Measurements from ENCODE around the gene CCNK.

The CCNK gene

GRCh38 chr14:99518441-99519346 lies 37.5 kb downstream of the CCNK start:
- H3K4me3 ChIP-seq (ENCODE audit: insufficient read depth, low read depth, low read length, poor library complexity, severe bottlenecking), result no peak overlapping the region
- no peaks in the 10 kb centered on the region for H3K9me3 ChIP-seq (ENCODE audit: control insufficient read depth, low read length)
- H3K27ac ChIP-seq (ENCODE audit: insufficient read depth, low read length, poor library complexity, severe bottlenecking), result no peak overlapping the region
- H3K27me3 ChIP-seq (replicated peaks; ENCODE audit: control insufficient read depth, insufficient read depth, low read length, poor library complexity, severe bottlenecking), result no peaks in the 10 kb centered on the region
- no peaks in the 10 kb centered on the region for H3K36me3 ChIP-seq (ENCODE audit: control insufficient read depth, insufficient read depth, low read length)
- peak; percentile 60 to 74 (median 67) for DNase-seq
- no peaks in the 10 kb centered on the region for H3K4me1 ChIP-seq (ENCODE audit: control insufficient read depth, insufficient read depth, low read length, poor library complexity, severe bottlenecking)

- Histone ChIP-seq H3K4me1 (ENCODE audit: control insufficient read depth, insufficient read depth, low read length, poor library complexity, severe bottlenecking) (no peaks in the 10 kb centered on the region), H3K36me3 (ENCODE audit: control insufficient read depth, insufficient read depth, low read length) (no peaks in the 10 kb centered on the region), H3K27ac (ENCODE audit: insufficient read depth, low read length, poor library complexity, severe bottlenecking) (no peak overlapping the region), H3K9me3 (ENCODE audit: control insufficient read depth, low read length) (no peaks in the 10 kb centered on the region), H3K27me3 (replicated peaks; ENCODE audit: control insufficient read depth, insufficient read depth, low read length, poor library complexity, severe bottlenecking) (no peaks in the 10 kb centered on the region), H3K4me3 (ENCODE audit: insufficient read depth, low read depth, low read length, poor library complexity, severe bottlenecking) (no peak overlapping the region)
- DNase-seq, result no peak
These were observed 38.2 kb downstream of the CCNK start for GRCh38 chr14:99519347-99519881.

- no peak overlapping the region for H3K27ac ChIP-seq (ENCODE audit: insufficient read depth, low read length, poor library complexity, severe bottlenecking)
- no peaks in the 10 kb centered on the region for H3K9me3 ChIP-seq (ENCODE audit: control insufficient read depth, low read length)
- DNase-seq, result no peak
- no peak overlapping the region for H3K4me3 ChIP-seq (ENCODE audit: insufficient read depth, low read depth, low read length, poor library complexity, severe bottlenecking)
- H3K27me3 ChIP-seq (replicated peaks; ENCODE audit: control insufficient read depth, insufficient read depth, low read length, poor library complexity, severe bottlenecking), result no peaks in the 10 kb centered on the region
- peaks cover 5% of the 10 kb centered on the region for H3K4me1 ChIP-seq (ENCODE audit: control insufficient read depth, insufficient read depth, low read length, poor library complexity, severe bottlenecking)
- H3K36me3 ChIP-seq (ENCODE audit: control insufficient read depth, insufficient read depth, low read length), result no peaks in the 10 kb centered on the region
These were observed 38.8 kb downstream of the CCNK start for GRCh38 chr14:99519931-99520421.

- Histone ChIP-seq H3K27me3 (replicated peaks; ENCODE audit: control insufficient read depth, insufficient read depth, low read length, poor library complexity, severe bottlenecking) (no peaks in the 10 kb centered on the region), H3K4me1 (ENCODE audit: control insufficient read depth, insufficient read depth, low read length, poor library complexity, severe bottlenecking) (peaks cover 11% of the 10 kb centered on the region), H3K9me3 (ENCODE audit: control insufficient read depth, low read length) (no peaks in the 10 kb centered on the region), H3K4me3 (ENCODE audit: insufficient read depth, low read depth, low read length, poor library complexity, severe bottlenecking) (no peak overlapping the region), H3K36me3 (ENCODE audit: control insufficient read depth, insufficient read depth, low read length) (no peaks in the 10 kb centered on the region), H3K27ac (ENCODE audit: insufficient read depth, low read length, poor library complexity, severe bottlenecking) (no peak overlapping the region)
- DNase-seq, result no peak
These were observed 39.4 kb downstream of the CCNK start for GRCh38 chr14:99520571-99521081.

- H3K27me3 ChIP-seq (replicated peaks; ENCODE audit: control insufficient read depth, insufficient read depth, low read length, poor library complexity, severe bottlenecking), result no peaks in the 10 kb centered on the region
- no peaks in the 10 kb centered on the region for H3K9me3 ChIP-seq (ENCODE audit: control insufficient read depth, low read length)
- peaks cover 16% of the 10 kb centered on the region for H3K4me1 ChIP-seq (ENCODE audit: control insufficient read depth, insufficient read depth, low read length, poor library complexity, severe bottlenecking)
- no peaks in the 10 kb centered on the region for H3K36me3 ChIP-seq (ENCODE audit: control insufficient read depth, insufficient read depth, low read length)
- no peak overlapping the region for H3K4me3 ChIP-seq (ENCODE audit: insufficient read depth, low read depth, low read length, poor library complexity, severe bottlenecking)
- no peak overlapping the region for H3K27ac ChIP-seq (ENCODE audit: insufficient read depth, low read length, poor library complexity, severe bottlenecking)
- DNase-seq, result no peak
These were observed 40.2 kb downstream of the CCNK start for GRCh38 chr14:99521176-99522024.

GRCh38 chr14:99522025-99522401 lies 40.8 kb downstream of the CCNK start:
- Histone ChIP-seq H3K4me1 (ENCODE audit: control insufficient read depth, insufficient read depth, low read length, poor library complexity, severe bottlenecking) (peaks cover 16% of the 10 kb centered on the region), H3K27ac (ENCODE audit: insufficient read depth, low read length, poor library complexity, severe bottlenecking) (no peak overlapping the region), H3K4me3 (ENCODE audit: insufficient read depth, low read depth, low read length, poor library complexity, severe bottlenecking) (no peak overlapping the region), H3K27me3 (replicated peaks; ENCODE audit: control insufficient read depth, insufficient read depth, low read length, poor library complexity, severe bottlenecking) (no peaks in the 10 kb centered on the region), H3K36me3 (ENCODE audit: control insufficient read depth, insufficient read depth, low read length) (no peaks in the 10 kb centered on the region), H3K9me3 (ENCODE audit: control insufficient read depth, low read length) (no peaks in the 10 kb centered on the region)
- no peak for DNase-seq

- Histone ChIP-seq H3K27ac (ENCODE audit: insufficient read depth, low read length, poor library complexity, severe bottlenecking) (no peak overlapping the region), H3K4me3 (ENCODE audit: insufficient read depth, low read depth, low read length, poor library complexity, severe bottlenecking) (no peak overlapping the region), H3K9me3 (ENCODE audit: control insufficient read depth, low read length) (no peaks in the 10 kb centered on the region), H3K36me3 (ENCODE audit: control insufficient read depth, insufficient read depth, low read length) (no peaks in the 10 kb centered on the region), H3K4me1 (ENCODE audit: control insufficient read depth, insufficient read depth, low read length, poor library complexity, severe bottlenecking) (peaks cover 16% of the 10 kb centered on the region), H3K27me3 (replicated peaks; ENCODE audit: control insufficient read depth, insufficient read depth, low read length, poor library complexity, severe bottlenecking) (no peaks in the 10 kb centered on the region)
- no peak for DNase-seq
These were observed 41.3 kb downstream of the CCNK start for GRCh38 chr14:99522457-99522891.

- no peak for DNase-seq
These were observed 41.9 kb downstream of the CCNK start for GRCh38 chr14:99522934-99523703.

GRCh38 chr14:99523704-99524055 lies 42.5 kb downstream of the CCNK start:
- DNase-seq, result no peak
- Histone ChIP-seq H3K36me3 (ENCODE audit: control insufficient read depth, insufficient read depth, low read length) (no peaks in the 10 kb centered on the region), H3K9me3 (ENCODE audit: control insufficient read depth, low read length) (no peaks in the 10 kb centered on the region)

More at GRCh38 chr14:99522934-99523703, 41.9 kb downstream of the CCNK start:
- H3K27ac ChIP-seq (ENCODE audit: insufficient read depth, low read length, poor library complexity, severe bottlenecking), result no peak overlapping the region
- H3K9me3 ChIP-seq (ENCODE audit: control insufficient read depth, low read length), result no peaks in the 10 kb centered on the region
- no peaks in the 10 kb centered on the region for H3K36me3 ChIP-seq (ENCODE audit: control insufficient read depth, insufficient read depth, low read length)
- no peaks in the 10 kb centered on the region for H3K27me3 ChIP-seq (replicated peaks; ENCODE audit: control insufficient read depth, insufficient read depth, low read length, poor library complexity, severe bottlenecking)
- H3K4me3 ChIP-seq (ENCODE audit: insufficient read depth, low read depth, low read length, poor library complexity, severe bottlenecking), result no peak overlapping the region
- peaks cover 16% of the 10 kb centered on the region for H3K4me1 ChIP-seq (ENCODE audit: control insufficient read depth, insufficient read depth, low read length, poor library complexity, severe bottlenecking)

More at GRCh38 chr14:99523704-99524055, 42.5 kb downstream of the CCNK start:
- Histone ChIP-seq H3K4me1 (ENCODE audit: control insufficient read depth, insufficient read depth, low read length, poor library complexity, severe bottlenecking) (peaks cover 16% of the 10 kb centered on the region), H3K27me3 (replicated peaks; ENCODE audit: control insufficient read depth, insufficient read depth, low read length, poor library complexity, severe bottlenecking) (no peaks in the 10 kb centered on the region), H3K4me3 (ENCODE audit: insufficient read depth, low read depth, low read length, poor library complexity, severe bottlenecking) (no peak overlapping the region), H3K27ac (ENCODE audit: insufficient read depth, low read length, poor library complexity, severe bottlenecking) (no peak overlapping the region)

Data from effector memory CD4-positive, alpha-beta T cell (primary cell).